Measurements from ENCODE around the gene POLR2H. TPM values are rescaled to one million over a fixed set of nuclear protein-coding genes. Genes with fewer than 3 reads are reported as not detected.

Gene POLR2H
- total and polyA plus RNA-seq, 2 donors (not counting 1 experiment from before 2014, with no cell fraction given), result 60.4 to 106 TPM

- peak overlapping the region; percentile 80 for H3K27ac Mint-ChIP-seq
- ChIA-PET POLR2A (interaction anchor here (0.9 kb wide), 1 partner anchor 405 kb away, joined by 3 read pairs; no protein-coding TSS in a partner anchor), CTCF (interaction anchor here (0.6 to 3.0 kb wide), 3 partner anchors 10 to 182 kb away, joined by 4 to 13 read pairs (median 6); no protein-coding TSS in a partner anchor)
- Histone ChIP-seq H3K4me2 (replicated peaks; ENCODE audit: low read depth, low read length, poor library complexity, severe bottlenecking) (peak overlapping the region; percentile 97), H2AFZ (ENCODE audit: insufficient read depth, low read depth, low read length, poor library complexity, severe bottlenecking) (peak overlapping the region; percentile 96), H4K20me1 (ENCODE audit: control insufficient read depth, insufficient read depth, low read length, poor library complexity, severe bottlenecking) (no peaks in the 10 kb centered on the region), H3K9ac (ENCODE audit: low read length) (peak overlapping the region; percentile 85), H3K27me3 (replicated peaks in 1 of 4; ENCODE audit: control extremely low read depth in 1 of 4, control insufficient read depth in 3 of 4, insufficient read depth in 4 of 4, low read length in 3 of 4) (no peaks in the 10 kb centered on the region), H3K79me2 (ENCODE audit: control insufficient read depth, insufficient read depth, low read length) (peaks cover 9% of the 10 kb centered on the region), H3K36me3 (replicated peaks in 1 of 2; ENCODE audit: control extremely low read depth in 1 of 2, control insufficient read depth in 1 of 2, extremely low read depth in 1 of 2, insufficient read depth in 2 of 2, low read length in 1 of 2) (no peaks in the 10 kb centered on the region), H3K9me3 (ENCODE audit: control extremely low read depth in 1 of 3, control insufficient read depth in 2 of 3, insufficient read depth in 1 of 3, low read length in 2 of 3) (no peaks in the 10 kb centered on the region), H3K27ac (ENCODE audit: low read length in 2 of 2) (no peak overlapping the region), H3K4me1 (ENCODE audit: control insufficient read depth in 2 of 2, insufficient read depth in 2 of 2, low read length in 2 of 2) (peaks cover 9 to 17% of the 10 kb centered on the region in 2 donors), H3K4me3 (ENCODE audit: control extremely low read depth in 1 of 5, extremely low read depth in 1 of 5, insufficient read depth in 1 of 5, low read depth in 2 of 5, low read length in 4 of 5) (peak overlapping the region; percentile 23 to 94 (median 76))
- intact Hi-C loops (cut with micrococcal nuclease), result loop anchor here (5.0 kb wide), 2 partner anchors 351 to 1576 kb away; partner anchors contain the start of genes MAGEF1 and TRA2B
- WGBS (ENCODE audit: insufficient coverage), result 13% methylated on average over 24 of the region's 24 CpGs
- no peaks in the 10 kb centered on the region for H3K27me3 Mint-ChIP-seq
- DNase-seq, result peak; percentile 31
- no peak for TF ChIP-seq CTCF (IDR thresholded peaks at IDR 0.05)
- TF ChIP-seq EZH2 (IDR thresholded peaks at IDR 0.05; ENCODE audit: borderline replicate concordance, insufficient read depth, low read depth, low read length, poor library complexity, severe bottlenecking), result no peak
- peak overlapping the region; percentile 83 for H3K4me3 Mint-ChIP-seq
- H3K9me3 Mint-ChIP-seq (ENCODE audit: insufficient read depth), result no peaks in the 10 kb centered on the region
- peaks cover 20% of the 10 kb centered on the region for H3K4me1 Mint-ChIP-seq
- ATAC-seq (ENCODE audit: low read depth), result no peak
Observed at GRCh38 chr3:184360929-184361531, 480 bp upstream of the POLR2H start.
